ENCODE results near the gene DDOST.

DNA sequence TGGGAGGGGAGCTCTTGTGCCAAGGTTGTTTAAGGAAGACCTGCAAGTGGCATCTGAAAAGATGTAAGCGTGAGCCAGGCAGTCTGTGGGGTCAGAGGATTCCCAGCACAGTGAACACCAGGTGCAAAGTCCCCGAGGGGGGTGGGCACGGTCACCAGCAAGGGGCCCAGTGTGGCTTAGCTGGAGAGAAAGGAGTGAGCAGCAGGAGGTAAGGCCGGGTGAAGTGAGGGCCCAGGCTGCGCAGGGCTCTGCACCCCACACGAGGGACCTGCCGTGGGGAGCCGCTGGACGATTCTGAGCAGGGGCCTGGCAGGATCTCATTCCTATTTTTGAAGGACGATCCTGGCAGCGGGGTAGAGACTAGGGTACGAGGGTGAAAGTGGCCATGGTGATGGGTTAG lies 4.1 kb downstream of the DDOST start:
- TF ChIP-seq, protein P1, sequence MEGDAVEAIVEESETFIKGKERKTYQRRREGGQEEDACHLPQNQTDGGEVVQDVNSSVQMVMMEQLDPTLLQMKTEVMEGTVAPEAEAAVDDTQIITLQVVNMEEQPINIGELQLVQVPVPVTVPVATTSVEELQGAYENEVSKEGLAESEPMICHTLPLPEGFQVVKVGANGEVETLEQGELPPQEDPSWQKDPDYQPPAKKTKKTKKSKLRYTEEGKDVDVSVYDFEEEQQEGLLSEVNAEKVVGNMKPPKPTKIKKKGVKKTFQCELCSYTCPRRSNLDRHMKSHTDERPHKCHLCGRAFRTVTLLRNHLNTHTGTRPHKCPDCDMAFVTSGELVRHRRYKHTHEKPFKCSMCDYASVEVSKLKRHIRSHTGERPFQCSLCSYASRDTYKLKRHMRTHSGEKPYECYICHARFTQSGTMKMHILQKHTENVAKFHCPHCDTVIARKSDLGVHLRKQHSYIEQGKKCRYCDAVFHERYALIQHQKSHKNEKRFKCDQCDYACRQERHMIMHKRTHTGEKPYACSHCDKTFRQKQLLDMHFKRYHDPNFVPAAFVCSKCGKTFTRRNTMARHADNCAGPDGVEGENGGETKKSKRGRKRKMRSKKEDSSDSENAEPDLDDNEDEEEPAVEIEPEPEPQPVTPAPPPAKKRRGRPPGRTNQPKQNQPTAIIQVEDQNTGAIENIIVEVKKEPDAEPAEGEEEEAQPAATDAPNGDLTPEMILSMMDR (IDR thresholded peaks at IDR 0.05; ENCODE audit: borderline replicate concordance, extremely low read depth, low read length, poor library complexity, severe bottlenecking): no peak
- TF ChIP-seq EZH2 (IDR thresholded peaks at IDR 0.05; ENCODE audit: borderline replicate concordance, low read depth, low read length, severe bottlenecking): no peak
